IMR-90 (cell line): ENCODE data around the gene ZNF862. TPM values are rescaled to one million over a fixed set of nuclear protein-coding genes. Genes with fewer than 3 reads are reported as not detected.

Source experiments
- ATAC-seq: fragments of 200-7000 bp; cut with Tn5 transposase; 2 replicates; pipeline ENCODE4 v1.9.1; 2020; ENCODE audit warnings: low read depth, mild to moderate bottlenecking, moderate library complexity
- BruUV-seq: library from RNA; stranded (reverse); fragments of 400-500 nt; replicated peaks from 2 replicates; lab custom pipeline; 2021; lab: Mats Ljungman, UMichigan
- CTCF ChIA-PET: fragments of 300-600 bp; formaldehyde crosslinking; extraction: SDS; loops from one replicate; lab custom pipeline; 2021; ENCODE audit warnings: antibody characterized with exemption; lab: Yijun Ruan, JAX
- POLR2A ChIA-PET: fragments of 300-600 bp; sonication (Branson Sonifier 250); formaldehyde crosslinking; loops from one replicate; lab custom pipeline; 2022; ENCODE audit warnings: antibody characterized with exemption; ENCODE audit not compliant: unreplicated experiment; lab: Charles Lee
- DNase-seq: peaks from one replicate; pipeline ENCODE4 v3.0.0; 2013
- H2AFZ ChIP-seq: replicated peaks from 2 replicates; pipeline ENCODE3; 2013; ENCODE audit warnings: low read length, mild to moderate bottlenecking; ENCODE audit not compliant: poor library complexity
- H2AK5ac ChIP-seq: 2 replicates; pipeline ENCODE4 v1.6.1; 2013; ENCODE audit warnings: low read depth, low read length, inconsistent platforms
- H2AK9ac ChIP-seq: replicated peaks from 2 replicates; pipeline ENCODE3; 2013; ENCODE audit warnings: mild to moderate bottlenecking, low read depth, low read length, moderate library complexity; ENCODE audit not compliant: poor library complexity
- H2BK120ac ChIP-seq: 2 replicates; pipeline ENCODE4 v1.6.1; 2013; ENCODE audit warnings: low read depth, low read length, inconsistent platforms
- H2BK15ac ChIP-seq: 3 replicates; pipeline ENCODE4 v1.6.1; 2013; ENCODE audit warnings: low read depth, low read length, inconsistent platforms
- H2BK20ac ChIP-seq: 2 replicates; pipeline ENCODE4 v1.6.1; 2013; ENCODE audit warnings: low read depth, mild to moderate bottlenecking, inconsistent platforms, low read length, moderate library complexity
- H2BK5ac ChIP-seq: 2 replicates; pipeline ENCODE4 v1.6.1; 2013; ENCODE audit warnings: mild to moderate bottlenecking, low read depth, low read length, inconsistent platforms; ENCODE audit not compliant: poor library complexity, severe bottlenecking
- H3K14ac ChIP-seq: replicated peaks from 2 replicates; pipeline ENCODE4 v1.6.1; 2013; ENCODE audit warnings: low read depth, low read length, inconsistent platforms
- H3K18ac ChIP-seq: 2 replicates; pipeline ENCODE4 v1.6.1; 2013; ENCODE audit warnings: low read depth, low read length, control low read depth
- H3K23ac ChIP-seq: 2 replicates; pipeline ENCODE4 v1.6.1; 2013; ENCODE audit warnings: low read depth, low read length, inconsistent platforms
- H3K27ac ChIP-seq: 2 replicates; pipeline ENCODE4 v1.5.1; 2013; ENCODE audit warnings: mild to moderate bottlenecking, control low read depth, low read length; ENCODE audit not compliant: insufficient read depth
- H3K27me3 ChIP-seq: 2 replicates; pipeline ENCODE4 v1.6.1; 2013; ENCODE audit warnings: low read length; ENCODE audit not compliant: control insufficient read depth, insufficient read depth
- H3K36me3 ChIP-seq: 2 replicates; pipeline ENCODE4 v1.6.1; 2013; ENCODE audit warnings: low read length, mixed read lengths; ENCODE audit not compliant: control insufficient read depth, insufficient read depth
- H3K4ac ChIP-seq: 2 replicates; pipeline ENCODE4 v1.6.1; 2013; ENCODE audit warnings: low read depth, low read length, inconsistent platforms
- H3K4me1 ChIP-seq: 2 replicates; pipeline ENCODE4 v1.6.1; 2013; ENCODE audit warnings: low read length, mixed read lengths; ENCODE audit not compliant: control insufficient read depth, insufficient read depth
- H3K4me2 ChIP-seq: 2 replicates; pipeline ENCODE4 v1.6.1; 2013; ENCODE audit warnings: low read depth, mild to moderate bottlenecking, control low read depth, low read length, moderate library complexity
- H3K4me3 ChIP-seq: 2 replicates; pipeline ENCODE4 v1.5.1; 2013; ENCODE audit warnings: low read depth, mild to moderate bottlenecking, control low read depth, low read length, moderate library complexity; ENCODE audit not compliant: insufficient read depth
- H3K56ac ChIP-seq: 2 replicates; pipeline ENCODE4 v1.6.1; 2013; ENCODE audit warnings: low read length, inconsistent platforms; ENCODE audit not compliant: insufficient read depth; ENCODE audit errors: extremely low read depth
- H3K79me1 ChIP-seq, 2 experiments: 2 replicates each; pipeline ENCODE4 v1.6.1; 2013; ENCODE audit warnings: low read length in 2 of 2, inconsistent platforms in 1 of 2, low read depth in 1 of 2
- H3K9ac ChIP-seq: 2 replicates; pipeline ENCODE4 v1.6.1; 2013; ENCODE audit warnings: low read depth, low read length, control low read depth
- H3K9me1 ChIP-seq: 2 replicates; pipeline ENCODE4 v1.6.1; 2013; ENCODE audit warnings: low read length, inconsistent platforms; ENCODE audit not compliant: insufficient read depth
- H3K9me3 ChIP-seq: 2 replicates; pipeline ENCODE4 v1.6.1; 2013; ENCODE audit warnings: low read length; ENCODE audit not compliant: control insufficient read depth, insufficient read depth
- H4K20me1 ChIP-seq: 2 replicates; pipeline ENCODE4 v1.6.1; 2013; ENCODE audit warnings: low read length, inconsistent platforms; ENCODE audit not compliant: insufficient read depth
- H4K5ac ChIP-seq: 2 replicates; pipeline ENCODE4 v1.6.1; 2013; ENCODE audit warnings: mild to moderate bottlenecking, low read depth, low read length, control low read depth
- H4K8ac ChIP-seq, 2 experiments: 2 replicates each; pipeline ENCODE4 v1.6.1; 2013; ENCODE audit warnings: low read depth in 2 of 2, low read length in 2 of 2, control low read depth in 1 of 2, inconsistent platforms in 1 of 2
- H4K91ac ChIP-seq: 2 replicates; pipeline ENCODE4 v1.6.1; 2013; ENCODE audit warnings: low read depth, low read length, inconsistent platforms; ENCODE audit not compliant: insufficient read depth
- BHLHE40 ChIP-seq: fragments of 150-350 bp; IDR thresholded peaks from 2 replicates; pipeline ENCODE4 v1.6.1; 2016; ENCODE audit warnings: mild to moderate bottlenecking, low read depth, low read length
- CEBPB ChIP-seq: IDR thresholded peaks from 2 replicates; pipeline ENCODE4 v1.6.1; 2012; ENCODE audit warnings: low read depth, low read length, improper control_type of control experiment
- CHD1 ChIP-seq: IDR thresholded peaks from 2 replicates; pipeline ENCODE4 v1.6.1; 2012; ENCODE audit warnings: low read depth, low read length, improper control_type of control experiment
- FOS ChIP-seq: fragments of 150-350 bp; IDR thresholded peaks from 2 replicates; pipeline ENCODE4 v1.6.1; 2016; ENCODE audit warnings: low read depth, low read length
- MAFK ChIP-seq: IDR thresholded peaks from 2 replicates; pipeline ENCODE4 v1.6.1; 2012; ENCODE audit warnings: low read depth, low read length, improper control_type of control experiment
- MAZ ChIP-seq: IDR thresholded peaks from 2 replicates; pipeline ENCODE4 v1.6.1; 2012; ENCODE audit warnings: low read depth, mild to moderate bottlenecking, low read length, improper control_type of control experiment, moderate library complexity, borderline replicate concordance
- MXI1 ChIP-seq: IDR thresholded peaks from 2 replicates; pipeline ENCODE4 v1.6.1; 2012; ENCODE audit warnings: low read depth, mild to moderate bottlenecking, low read length, moderate library complexity, borderline replicate concordance
- POLR2A ChIP-seq: IDR thresholded peaks from 2 replicates; pipeline ENCODE4 v1.6.1; 2012; ENCODE audit warnings: mild to moderate bottlenecking, low read depth, low read length
- RAD21 ChIP-seq: IDR thresholded peaks from 2 replicates; pipeline ENCODE4 v1.6.1; 2012; ENCODE audit warnings: low read length, improper control_type of control experiment
- RCOR1 ChIP-seq: IDR thresholded peaks from 2 replicates; pipeline ENCODE4 v1.6.1; 2012; ENCODE audit warnings: mild to moderate bottlenecking, low read length, improper control_type of control experiment; ENCODE audit not compliant: insufficient replicate concordance
- RFX5 ChIP-seq: IDR thresholded peaks from 2 replicates; pipeline ENCODE4 v1.8.0; 2012; ENCODE audit warnings: low read depth, mild to moderate bottlenecking, low read length, moderate library complexity
- SMC3 ChIP-seq: fragments of 150-350 bp; IDR thresholded peaks from 2 replicates; pipeline ENCODE4 v1.6.1; 2016; ENCODE audit warnings: low read depth, mild to moderate bottlenecking, antibody characterized with exemption, low read length, moderate library complexity
- WGBS, 2 experiments: methylation state at CpG; one replicate each; pipeline versions ENCODE4 v1.1.5 to v1.1.7; 2013; ENCODE audit warnings: missing lambda C conversion rate in 2 of 2; ENCODE audit not compliant: insufficient read length in 1 of 2; ENCODE audit errors: extremely low coverage in 2 of 2; 5-methylcytosine and 5-hydroxymethylcytosine counted together
- dilution Hi-C: fragments of 300-500 bp; cut with HindIII; formaldehyde crosslinking; loops from one replicate; pipeline ENCODE4 v1.14.3; 2018; ENCODE audit warnings: low sequenced_read_pairs; ENCODE audit not compliant: unreplicated experiment
- in situ Hi-C: fragments of 300-500 bp; cut with MboI; formaldehyde crosslinking; loops from 3 replicates; pipeline ENCODE4 v1.14.3; 2019; ENCODE audit warnings: low sequenced_read_pairs, inconsistent platforms, mixed read lengths
- intact Hi-C: fragments of 100-400 bp; cut with micrococcal nuclease; formaldehyde crosslinking; loops from 2 replicates; pipeline ENCODE4 v1.10.0; 2022
- polyA plus RNA-seq, 3 experiments: library from polyadenylated mRNA; depleted of rRNA; stranded (reverse); fragments of >200 nt; gene quantifications; 2 replicates each; pipeline ENCODE4 v1.2.3, GENCODE V29; 2012; ENCODE audit warnings: low replicate concordance in 1 of 3
- total RNA-seq: library from RNA; depleted of rRNA; stranded (reverse); fragments of >200 nt; gene quantifications from 2 replicates; pipeline ENCODE4 v1.2.3, GENCODE V29; 2012
- TF ChIP-seq, protein P1 (sequence below): conservative IDR thresholded peaks from 2 replicates; pipeline ENCODE4 v1.5.1; 2012; ENCODE audit warnings: mild to moderate bottlenecking, low read depth, low read length, improper control_type of control experiment

Gene ZNF862
- total and polyA plus RNA-seq, 2 of the 4 experiments (the other 2 are of a cell fraction) = 5.9 to 10.8 TPM

DNA sequence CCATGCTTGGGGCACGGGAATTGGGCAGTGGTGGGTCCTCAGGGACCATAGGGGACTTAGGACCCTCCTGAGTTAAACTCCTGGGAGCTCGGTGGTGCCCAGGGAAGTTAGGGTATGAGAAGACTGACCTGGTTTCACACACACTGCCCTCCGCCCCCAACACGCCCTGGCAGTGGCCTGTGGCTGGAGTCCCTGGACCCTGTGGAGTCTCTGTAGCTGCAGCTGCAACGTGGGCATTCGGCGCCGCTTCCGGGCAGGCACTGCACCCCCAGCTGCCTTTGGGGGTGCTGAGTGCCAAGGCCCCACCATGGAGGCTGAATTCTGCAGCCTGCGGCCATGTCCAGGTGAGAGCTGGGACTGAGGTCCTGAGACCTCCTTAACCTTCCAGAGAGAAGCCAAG, 29.9 kb upstream of the ZNF862 start:
- TF ChIP-seq MAZ (no peak), MAFK (no peak), CHD1 (no peak), MXI1 (no peak), RFX5 (no peak), POLR2A (no peak), CEBPB (no peak), BHLHE40 (no peak), FOS (no peak), SMC3 (no peak), RAD21 (no peak), RCOR1 (no peak)
- TF ChIP-seq, protein P1, sequence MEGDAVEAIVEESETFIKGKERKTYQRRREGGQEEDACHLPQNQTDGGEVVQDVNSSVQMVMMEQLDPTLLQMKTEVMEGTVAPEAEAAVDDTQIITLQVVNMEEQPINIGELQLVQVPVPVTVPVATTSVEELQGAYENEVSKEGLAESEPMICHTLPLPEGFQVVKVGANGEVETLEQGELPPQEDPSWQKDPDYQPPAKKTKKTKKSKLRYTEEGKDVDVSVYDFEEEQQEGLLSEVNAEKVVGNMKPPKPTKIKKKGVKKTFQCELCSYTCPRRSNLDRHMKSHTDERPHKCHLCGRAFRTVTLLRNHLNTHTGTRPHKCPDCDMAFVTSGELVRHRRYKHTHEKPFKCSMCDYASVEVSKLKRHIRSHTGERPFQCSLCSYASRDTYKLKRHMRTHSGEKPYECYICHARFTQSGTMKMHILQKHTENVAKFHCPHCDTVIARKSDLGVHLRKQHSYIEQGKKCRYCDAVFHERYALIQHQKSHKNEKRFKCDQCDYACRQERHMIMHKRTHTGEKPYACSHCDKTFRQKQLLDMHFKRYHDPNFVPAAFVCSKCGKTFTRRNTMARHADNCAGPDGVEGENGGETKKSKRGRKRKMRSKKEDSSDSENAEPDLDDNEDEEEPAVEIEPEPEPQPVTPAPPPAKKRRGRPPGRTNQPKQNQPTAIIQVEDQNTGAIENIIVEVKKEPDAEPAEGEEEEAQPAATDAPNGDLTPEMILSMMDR = no peak
- no peak for DNase-seq
- H3K14ac ChIP-seq = no peak overlapping the region
- H3K9me3 ChIP-seq = no peaks in the 10 kb centered on the region
- no peak overlapping the region for H3K18ac ChIP-seq
- no peak overlapping the region for H3K9ac ChIP-seq
- ATAC-seq = no peak
- CTCF ChIA-PET = no interaction called here
- no peak overlapping the region for H4K8ac ChIP-seq
- no peak overlapping the region for H3K4me3 ChIP-seq
- H2BK20ac ChIP-seq = no peak overlapping the region
- no peak overlapping the region for H2AK9ac ChIP-seq
- no peak overlapping the region for H2BK120ac ChIP-seq
- H2BK15ac ChIP-seq = no peak overlapping the region
- BruUV-seq = no TSS peak
- POLR2A ChIA-PET = no interaction called here
- no peak overlapping the region for H2AFZ ChIP-seq
- H3K56ac ChIP-seq = no peak overlapping the region
- no peaks in the 10 kb centered on the region for H4K20me1 ChIP-seq
- no peak overlapping the region for H2AK5ac ChIP-seq
- no peaks in the 10 kb centered on the region for H3K9me1 ChIP-seq
- 85% methylated on average over 4 of the region's 10 CpGs; no CpG with 5 or more reads in 1 of the 2 experiments for WGBS, 2 experiments
- intact Hi-C loops = no loop called here
- no peaks in the 10 kb centered on the region for H3K36me3 ChIP-seq
- H3K27me3 ChIP-seq = peaks cover 19% of the 10 kb centered on the region
- no peak overlapping the region for H3K4me2 ChIP-seq
- H4K5ac ChIP-seq = no peak overlapping the region
- dilution Hi-C loops = no loop called here
- no peak overlapping the region for H2BK5ac ChIP-seq
- H3K27ac ChIP-seq = no peak overlapping the region
- H3K79me1 ChIP-seq = no peaks in the 10 kb centered on the region
- H3K4me1 ChIP-seq = no peaks in the 10 kb centered on the region
- no peak overlapping the region for H3K23ac ChIP-seq
- no peak overlapping the region for H3K4ac ChIP-seq
- H4K91ac ChIP-seq = no peak overlapping the region
- in situ Hi-C loops = no loop called here
